ENCODE data around the gene EPSTI1.

EPSTI1 gene

GRCh38 chr13:42969565-42970172, 22.4 kb downstream of the EPSTI1 start:
- FAIRE-seq, result no peak

- FAIRE-seq, result no peak
Observed at GRCh38 chr13:42968906-42969305, 23.1 kb downstream of the EPSTI1 start.

- FAIRE-seq, result no peak
Observed at GRCh38 chr13:42967660-42968059, 24.4 kb downstream of the EPSTI1 start.

GRCh38 chr13:42965281-42965680, 26.8 kb downstream of the EPSTI1 start:
- no peak for FAIRE-seq

GRCh38 chr13:42964761-42965161, 27.3 kb downstream of the EPSTI1 start:
- FAIRE-seq, result no peak

- no peak for FAIRE-seq
Observed at GRCh38 chr13:42959615-42960014, 32.4 kb downstream of the EPSTI1 start.

GRCh38 chr13:42957881-42958280, 34.2 kb downstream of the EPSTI1 start:
- FAIRE-seq, result no peak

GRCh38 chr13:42950181-42950580, 41.9 kb downstream of the EPSTI1 start:
- no peak for FAIRE-seq

- FAIRE-seq, result no peak
Observed at GRCh38 chr13:42947925-42948324, 44.1 kb downstream of the EPSTI1 start.

GRCh38 chr13:42946927-42947326, 45.1 kb downstream of the EPSTI1 start:
- no peak for FAIRE-seq

- no peak for FAIRE-seq
Observed at GRCh38 chr13:42929886-42930535, 62.0 kb downstream of the EPSTI1 start.

GRCh38 chr13:42926555-42926954, 65.5 kb downstream of the EPSTI1 start:
- FAIRE-seq, result no peak

GRCh38 chr13:42926043-42926442, 66.0 kb downstream of the EPSTI1 start:
- FAIRE-seq, result no peak

GRCh38 chr13:42925626-42926025, 66.4 kb downstream of the EPSTI1 start:
- no peak for FAIRE-seq

GRCh38 chr13:42924344-42924743, 67.7 kb downstream of the EPSTI1 start:
- FAIRE-seq, result no peak

GRCh38 chr13:42907745-42908144, 84.3 kb downstream of the EPSTI1 start:
- no peak for FAIRE-seq

GRCh38 chr13:42906257-42906656, 85.8 kb downstream of the EPSTI1 start:
- FAIRE-seq, result no peak

GRCh38 chr13:42905579-42905978, 86.5 kb downstream of the EPSTI1 start:
- no peak for FAIRE-seq

- FAIRE-seq, result no peak
Observed at GRCh38 chr13:42899266-42899665, 92.8 kb downstream of the EPSTI1 start.

GRCh38 chr13:42895776-42896175, 96.3 kb downstream of the EPSTI1 start:
- FAIRE-seq, result no peak

- no peak for FAIRE-seq
Observed at GRCh38 chr13:42894765-42895243, 97.2 kb downstream of the EPSTI1 start.

GRCh38 chr13:42893214-42893671, 98.8 kb downstream of the EPSTI1 start:
- FAIRE-seq, result no peak

GRCh38 chr13:42892760-42893159, 99.3 kb downstream of the EPSTI1 start:
- no peak for FAIRE-seq

GRCh38 chr13:42891591-42891990, 100.5 kb downstream of the EPSTI1 start:
- FAIRE-seq, result no peak

- FAIRE-seq, result no peak
Observed at GRCh38 chr13:42885325-42885724, 106.7 kb downstream of the EPSTI1 start.
